NCI-H2107 treated with DMSO at 0.1 percent for 48 hours (cell line): ENCODE data around the gene WDR73.
"Not testable (repeated sequence)": the region's sequence is repeated elsewhere in the genome, so short reads cannot be mapped to it uniquely, and the experiment has no call there.

Experiments used
- DNase-seq: peaks from one replicate; lab custom pipeline; 2025; ENCODE audit not compliant: unreplicated experiment; lab: John Stamatoyannopoulos, UW

WDR73 gene

GRCh38 chr15:84653910-84654688, at the start of gene WDR73:
WDR73 (minus strand) TSS chr15:84654283; CDS start chr15:84654274, 9 bp downstream.
- peak; percentile 31 for DNase-seq

GRCh38 chr15:84703808-84704207, 49.7 kb upstream of the WDR73 start:
- no peak for DNase-seq

GRCh38 chr15:84702961-84703482, 48.9 kb upstream of the WDR73 start:
- DNase-seq, result no peak

- DNase-seq, result no peak
Measured at GRCh38 chr15:84699538-84700191, 45.6 kb upstream of the WDR73 start.

GRCh38 chr15:84697236-84697990, 43.3 kb upstream of the WDR73 start:
- DNase-seq, result no peak

GRCh38 chr15:84696757-84697156, 42.7 kb upstream of the WDR73 start:
- no peak for DNase-seq

- no peak for DNase-seq
Measured at GRCh38 chr15:84690342-84690741, 36.3 kb upstream of the WDR73 start.

- no peak for DNase-seq
Measured at GRCh38 chr15:84689858-84690257, 35.8 kb upstream of the WDR73 start.

- DNase-seq, result not testable (repeated sequence)
Measured at GRCh38 chr15:84686446-84686845, 32.4 kb upstream of the WDR73 start.

GRCh38 chr15:84685304-84685703, 31.2 kb upstream of the WDR73 start:
- no peak for DNase-seq

- no peak for DNase-seq
Measured at GRCh38 chr15:84684092-84684491, 30.0 kb upstream of the WDR73 start.

GRCh38 chr15:84681831-84682230, 27.7 kb upstream of the WDR73 start:
- no peak for DNase-seq

GRCh38 chr15:84671211-84671610, 17.1 kb upstream of the WDR73 start:
- DNase-seq, result no peak

- DNase-seq, result no peak
Measured at GRCh38 chr15:84669726-84670125, 15.6 kb upstream of the WDR73 start.

- no peak for DNase-seq
Measured at GRCh38 chr15:84668221-84668982, 14.3 kb upstream of the WDR73 start.

- no peak for DNase-seq
Measured at GRCh38 chr15:84666373-84666772, 12.3 kb upstream of the WDR73 start.

GRCh38 chr15:84661001-84661400, 6.9 kb upstream of the WDR73 start:
- no peak for DNase-seq

- no peak for DNase-seq
Measured at GRCh38 chr15:84659904-84660781, 6.1 kb upstream of the WDR73 start.

- no peak for DNase-seq
Measured at GRCh38 chr15:84658788-84659411, 4.8 kb upstream of the WDR73 start.
